ENCODE measurements around the gene TRIM73.
"Not testable (repeated sequence)": the region's sequence is repeated elsewhere in the genome, so short reads cannot be mapped to it uniquely, and the experiment has no call there.

TRIM73 gene

DNA sequence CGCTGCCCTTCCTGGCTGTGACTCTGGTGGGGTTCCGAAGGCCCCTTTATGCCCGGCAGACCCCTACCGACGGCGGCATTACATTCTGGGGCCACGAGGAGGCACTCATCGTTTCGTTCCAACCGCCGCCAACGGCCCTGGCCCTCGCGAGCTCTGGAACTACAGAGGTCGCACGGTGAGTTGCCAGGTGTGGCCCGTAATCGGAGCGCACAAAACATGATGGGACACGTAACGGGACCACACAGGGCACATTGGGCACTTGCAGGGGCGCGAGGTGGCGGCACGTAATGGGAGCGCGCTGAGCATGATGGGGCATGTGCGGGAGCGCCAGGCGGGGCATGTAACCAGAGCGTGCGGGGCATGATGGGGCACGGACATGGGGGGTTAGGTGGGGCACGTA is at the start of gene TRIM73:
TRIM73 (plus strand) TSS at position 301 of the 400 bp plus-strand sequence. CDS start 3,305 bp downstream, outside the sequence.
- not testable (repeated sequence) for H3K27me3 Mint-ChIP-seq; H3K36me3 Mint-ChIP-seq (ENCODE audit: low read depth)

DNA sequence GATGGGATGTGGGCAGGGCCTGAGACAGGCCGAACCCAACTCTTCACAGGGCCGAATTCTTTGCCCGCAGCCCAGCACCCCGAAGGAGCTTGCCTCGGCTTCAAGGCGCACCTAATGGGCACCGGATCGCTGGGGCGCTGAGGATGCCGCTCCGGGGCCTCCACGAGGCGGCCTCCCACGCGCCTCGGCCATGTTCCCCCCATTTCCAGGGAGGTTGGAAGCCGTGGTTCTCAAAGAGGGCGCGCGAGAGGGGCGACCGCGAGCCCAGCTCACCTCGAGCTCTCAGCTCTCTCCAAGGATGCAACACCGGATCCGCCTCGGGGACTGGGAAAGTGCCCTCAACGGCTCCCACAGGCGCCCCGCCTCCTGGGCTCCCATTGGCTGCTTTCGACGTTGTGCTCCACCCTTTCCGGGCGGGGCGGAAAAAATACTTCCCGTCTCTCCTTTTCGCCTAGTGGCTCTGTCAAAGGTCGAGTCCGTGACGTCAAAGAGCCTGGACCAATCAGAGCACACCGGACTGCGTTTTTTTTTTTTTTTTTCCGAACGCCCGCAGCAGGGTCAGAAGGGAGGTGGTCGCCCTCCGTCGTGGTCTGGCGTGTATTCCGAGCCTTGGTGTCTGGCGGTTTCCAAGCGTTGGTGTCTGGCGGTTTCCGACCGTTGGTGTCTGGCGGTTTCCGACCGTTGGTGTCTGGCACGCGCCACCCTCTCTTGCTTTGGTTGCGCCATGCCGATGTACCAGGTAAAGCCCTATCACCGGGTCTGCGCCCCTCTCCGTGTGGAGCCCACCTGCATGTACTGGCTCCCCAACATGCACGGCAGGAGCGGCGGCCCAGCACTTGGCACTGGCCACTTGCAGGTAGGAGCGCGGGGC is 36.5 kb upstream of the TRIM73 start:
- not testable (repeated sequence) for H3K36me3 Mint-ChIP-seq (ENCODE audit: low read depth); H3K27ac Mint-ChIP-seq; H3K4me3 Mint-ChIP-seq; H3K9me3 Mint-ChIP-seq; H3K27me3 Mint-ChIP-seq; H3K4me1 Mint-ChIP-seq (ENCODE audit: low read depth)

More for the DNA sequence above, at the start of gene TRIM73:
- not testable (repeated sequence) for H3K27ac Mint-ChIP-seq; H3K4me1 Mint-ChIP-seq (ENCODE audit: low read depth); H3K9me3 Mint-ChIP-seq; H3K4me3 Mint-ChIP-seq

DNA sequence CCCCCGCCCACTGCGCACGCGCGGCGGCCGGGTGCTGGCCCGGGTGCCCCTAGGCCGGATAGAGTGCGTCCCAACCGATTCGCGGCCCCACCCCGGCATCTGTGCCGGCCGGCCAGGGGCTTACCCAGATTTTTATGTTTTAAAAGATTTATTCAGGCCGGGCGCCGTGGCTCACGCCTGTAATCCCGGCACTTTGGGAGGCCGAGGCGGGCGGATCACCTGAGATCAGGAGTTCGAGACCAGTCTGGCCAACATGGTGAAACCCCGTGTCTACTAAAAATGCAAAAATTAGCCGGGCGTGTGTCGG is 35.9 kb upstream of the TRIM73 start:
- H3K4me1 Mint-ChIP-seq (ENCODE audit: low read depth); H3K27me3 Mint-ChIP-seq; H3K4me3 Mint-ChIP-seq; H3K36me3 Mint-ChIP-seq (ENCODE audit: low read depth); H3K9me3 Mint-ChIP-seq; H3K27ac Mint-ChIP-seq: not testable (repeated sequence)

DNA sequence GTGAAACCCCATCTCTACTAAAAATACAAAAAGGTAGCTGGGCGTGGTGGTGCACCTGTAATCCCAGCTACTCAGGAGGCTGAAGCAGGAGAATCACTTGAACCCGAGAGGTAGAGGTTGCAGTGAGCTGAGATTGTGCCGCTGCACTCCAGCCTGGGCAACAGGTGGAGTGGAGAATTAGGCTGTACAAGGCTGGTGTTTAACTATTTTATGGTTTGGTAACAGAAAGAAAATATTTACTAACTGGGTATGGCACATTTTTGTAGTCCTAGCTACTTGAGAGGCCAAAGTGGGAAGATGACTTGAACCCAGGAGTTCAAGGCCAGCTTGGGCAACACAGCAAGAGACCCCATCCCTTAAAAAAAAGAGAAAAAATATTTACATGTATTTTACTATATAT is 31.4 kb upstream of the TRIM73 start:
- H3K36me3 Mint-ChIP-seq (ENCODE audit: low read depth); H3K27ac Mint-ChIP-seq; H3K4me3 Mint-ChIP-seq; H3K4me1 Mint-ChIP-seq (ENCODE audit: low read depth); H3K27me3 Mint-ChIP-seq; H3K9me3 Mint-ChIP-seq: not testable (repeated sequence)

DNA sequence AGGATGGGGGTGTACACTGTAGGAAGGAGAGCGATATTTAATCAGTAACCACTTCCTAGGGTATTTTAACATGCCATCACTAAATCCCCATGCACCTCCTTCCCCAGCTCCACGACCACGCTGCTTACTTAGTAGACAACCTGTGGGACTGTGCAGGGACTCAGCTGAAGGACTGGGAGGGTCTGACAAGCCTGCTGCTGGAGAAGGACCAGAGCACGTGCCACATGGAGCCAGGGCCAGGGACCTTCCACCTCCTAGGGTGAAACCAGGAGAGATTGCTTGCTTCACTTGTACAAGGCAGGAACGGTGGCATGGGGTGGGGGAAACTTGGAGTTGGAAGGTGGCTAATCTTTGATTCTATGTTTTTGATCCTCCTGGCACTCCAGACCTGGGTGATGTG is 28.8 kb upstream of the TRIM73 start:
- H3K27ac Mint-ChIP-seq; H3K36me3 Mint-ChIP-seq (ENCODE audit: low read depth); H3K27me3 Mint-ChIP-seq; H3K4me3 Mint-ChIP-seq; H3K4me1 Mint-ChIP-seq (ENCODE audit: low read depth); H3K9me3 Mint-ChIP-seq: not testable (repeated sequence)

DNA sequence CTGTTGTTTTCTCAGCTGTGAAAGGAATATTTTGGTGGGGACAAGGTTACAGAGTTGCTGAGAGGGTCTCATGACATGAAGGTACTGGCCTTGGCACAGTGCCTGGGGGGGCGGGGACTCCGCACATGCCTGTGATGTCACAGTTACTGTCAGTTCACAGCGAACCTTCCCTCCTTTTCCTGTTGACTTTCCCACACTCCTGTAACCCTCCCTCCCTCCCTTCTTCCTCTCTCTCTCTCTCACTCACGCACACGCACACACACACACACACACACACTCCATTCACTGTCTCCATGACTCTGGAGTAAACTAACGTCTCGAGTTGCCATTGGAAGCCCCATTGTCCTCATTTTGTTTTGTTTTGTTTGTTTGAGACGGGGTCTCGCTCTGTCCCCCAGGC is 28.1 kb upstream of the TRIM73 start:
- not testable (repeated sequence) for H3K4me3 Mint-ChIP-seq; H3K27ac Mint-ChIP-seq; H3K27me3 Mint-ChIP-seq; H3K36me3 Mint-ChIP-seq (ENCODE audit: low read depth); H3K9me3 Mint-ChIP-seq; H3K4me1 Mint-ChIP-seq (ENCODE audit: low read depth)

DNA sequence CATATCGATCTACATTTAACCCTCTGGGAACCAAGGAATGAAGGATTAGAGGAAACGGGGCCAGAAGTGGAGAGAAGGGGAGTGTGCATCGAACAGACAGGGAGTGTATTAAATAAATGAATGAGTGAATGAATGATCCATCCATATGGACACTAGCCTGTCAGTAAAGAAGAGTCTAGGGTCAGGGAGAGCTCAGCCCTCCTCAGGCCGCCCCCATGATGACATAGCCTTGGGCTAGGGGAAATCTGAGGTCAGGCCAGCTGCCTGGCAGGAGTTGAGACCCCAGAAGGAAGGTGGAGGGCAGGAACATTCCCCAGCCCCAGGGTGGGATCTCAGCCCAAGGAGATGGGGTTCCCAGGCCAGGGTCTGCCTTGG is 21.3 kb upstream of the TRIM73 start:
- H3K9me3 Mint-ChIP-seq; H3K27me3 Mint-ChIP-seq; H3K27ac Mint-ChIP-seq; H3K4me3 Mint-ChIP-seq; H3K4me1 Mint-ChIP-seq (ENCODE audit: low read depth); H3K36me3 Mint-ChIP-seq (ENCODE audit: low read depth): not testable (repeated sequence)

DNA sequence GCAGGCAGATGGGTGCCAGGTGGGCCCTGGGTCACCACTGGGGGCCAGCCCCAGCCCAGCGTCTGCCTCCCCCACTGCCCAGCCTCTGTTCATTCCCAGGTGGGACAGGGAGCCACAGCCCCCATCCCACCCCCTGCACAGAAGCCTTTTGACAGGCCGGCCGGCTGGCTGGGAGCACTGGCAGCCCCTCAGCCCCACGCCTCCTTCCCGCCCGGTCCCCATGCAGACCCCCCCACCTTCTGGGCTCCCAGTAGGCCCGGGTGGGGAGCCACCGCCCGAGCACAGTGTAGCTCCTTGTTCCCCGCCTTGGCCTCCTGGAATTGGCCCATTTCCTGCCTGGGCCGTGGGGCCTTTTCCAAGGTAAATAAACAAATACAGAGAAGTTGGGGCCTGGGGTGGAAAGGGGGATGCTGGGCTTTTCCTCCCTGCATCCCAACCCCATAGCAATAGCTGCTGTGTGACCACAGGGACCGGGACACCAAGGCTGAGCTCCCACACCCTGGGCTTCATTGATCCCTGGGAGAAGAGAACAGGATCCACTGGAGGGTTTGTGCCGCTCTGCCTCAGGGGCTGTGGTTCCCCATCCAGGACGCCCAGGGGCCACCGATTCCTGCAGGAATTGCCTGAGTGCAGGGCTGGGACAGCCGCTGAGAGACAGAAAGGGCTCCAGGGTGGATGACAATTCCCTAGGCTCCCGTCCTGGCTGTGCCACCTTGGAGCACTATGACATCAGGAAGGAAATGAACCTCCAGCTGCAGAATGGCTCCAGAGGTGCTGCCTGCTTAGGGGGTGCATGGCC is 20.7 kb upstream of the TRIM73 start:
- H3K27ac Mint-ChIP-seq; H3K9me3 Mint-ChIP-seq; H3K36me3 Mint-ChIP-seq (ENCODE audit: low read depth); H3K4me3 Mint-ChIP-seq; H3K4me1 Mint-ChIP-seq (ENCODE audit: low read depth); H3K27me3 Mint-ChIP-seq: not testable (repeated sequence)

DNA sequence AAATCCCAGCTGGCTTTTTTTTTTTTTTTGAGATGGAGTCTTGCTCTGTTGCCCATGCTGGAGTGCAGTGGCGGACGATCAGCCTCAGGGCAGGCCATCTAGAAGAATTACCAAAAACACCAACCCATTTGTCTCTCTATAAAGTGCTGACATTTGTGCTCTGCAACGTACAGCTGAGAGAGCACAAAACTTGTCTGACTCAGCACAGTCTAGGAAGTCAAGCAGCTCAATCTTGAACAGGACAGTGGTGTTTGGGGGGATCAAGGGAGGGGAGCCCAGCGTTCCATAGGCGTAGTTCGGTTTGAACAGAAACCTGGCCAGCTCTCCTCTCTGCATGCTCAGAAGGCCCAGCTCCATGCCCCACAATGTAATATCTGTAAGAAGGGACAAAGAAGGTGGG is 2.2 kb upstream of the TRIM73 start:
- H3K27me3 Mint-ChIP-seq; H3K36me3 Mint-ChIP-seq (ENCODE audit: low read depth); H3K9me3 Mint-ChIP-seq; H3K4me1 Mint-ChIP-seq (ENCODE audit: low read depth); H3K4me3 Mint-ChIP-seq; H3K27ac Mint-ChIP-seq: not testable (repeated sequence)

DNA sequence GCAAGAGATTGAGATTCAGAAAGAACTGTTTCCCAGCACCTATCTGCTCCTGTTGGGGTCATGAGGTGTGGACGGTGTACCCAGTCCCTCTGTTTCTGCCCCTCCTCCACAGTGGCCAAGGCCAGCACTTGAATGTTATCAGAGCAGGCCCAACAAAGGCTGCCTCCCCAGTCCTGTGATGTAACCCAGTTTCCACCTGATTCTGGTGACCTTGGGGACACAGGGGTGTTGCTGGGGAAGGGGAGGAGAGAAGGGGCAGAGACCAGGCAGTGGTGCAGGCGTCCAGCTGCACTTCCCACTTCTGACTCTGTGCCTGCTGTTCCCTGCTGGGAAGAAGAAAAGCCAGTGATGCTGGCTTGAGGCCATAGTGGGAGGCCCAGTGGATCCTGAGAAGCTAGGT is 2.4 kb downstream of the TRIM73 start:
- not testable (repeated sequence) for H3K4me1 Mint-ChIP-seq (ENCODE audit: low read depth); H3K9me3 Mint-ChIP-seq; H3K36me3 Mint-ChIP-seq (ENCODE audit: low read depth); H3K4me3 Mint-ChIP-seq; H3K27ac Mint-ChIP-seq; H3K27me3 Mint-ChIP-seq

DNA sequence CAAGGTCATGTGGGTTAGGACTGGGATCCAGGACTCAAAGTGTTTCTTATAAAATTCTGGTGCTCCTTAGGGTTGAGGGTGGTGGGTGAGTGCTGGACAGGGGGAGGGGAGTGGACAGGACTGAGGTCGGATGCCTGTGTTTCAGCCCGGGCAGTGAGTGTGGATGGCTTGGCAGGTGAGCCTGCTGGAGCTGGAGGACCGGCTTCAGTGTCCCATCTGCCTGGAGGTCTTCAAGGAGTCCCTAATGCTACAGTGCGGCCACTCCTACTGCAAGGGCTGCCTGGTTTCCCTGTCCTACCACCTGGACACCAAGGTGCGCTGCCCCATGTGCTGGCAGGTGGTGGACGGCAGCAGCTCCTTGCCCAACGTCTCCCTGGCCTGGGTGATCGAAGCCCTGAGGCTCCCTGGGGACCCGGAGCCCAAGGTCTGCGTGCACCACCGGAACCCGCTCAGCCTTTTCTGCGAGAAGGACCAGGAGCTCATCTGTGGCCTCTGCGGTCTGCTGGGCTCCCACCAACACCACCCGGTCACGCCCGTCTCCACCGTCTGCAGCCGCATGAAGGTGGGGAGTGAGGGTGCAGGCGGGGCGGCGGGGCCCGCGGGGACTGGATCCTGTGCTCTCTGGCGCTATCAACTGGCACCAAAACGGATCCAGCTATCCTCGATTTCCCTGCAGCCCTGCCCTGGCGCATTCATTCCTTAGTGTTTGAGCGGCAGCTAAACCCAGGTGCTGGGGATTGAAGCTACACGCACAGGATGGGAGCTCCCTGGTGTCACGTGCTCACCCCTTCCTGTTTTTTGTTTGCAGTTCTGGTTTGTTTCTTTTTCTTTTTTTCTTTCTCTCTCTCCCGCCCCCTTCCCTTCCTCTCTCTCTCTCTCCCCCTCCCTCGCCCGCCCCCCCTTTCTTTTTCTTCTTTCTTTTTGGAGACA is 3.6 kb downstream of the TRIM73 start:
- H3K4me1 Mint-ChIP-seq (ENCODE audit: low read depth); H3K4me3 Mint-ChIP-seq; H3K36me3 Mint-ChIP-seq (ENCODE audit: low read depth); H3K27me3 Mint-ChIP-seq; H3K9me3 Mint-ChIP-seq; H3K27ac Mint-ChIP-seq: not testable (repeated sequence)

DNA sequence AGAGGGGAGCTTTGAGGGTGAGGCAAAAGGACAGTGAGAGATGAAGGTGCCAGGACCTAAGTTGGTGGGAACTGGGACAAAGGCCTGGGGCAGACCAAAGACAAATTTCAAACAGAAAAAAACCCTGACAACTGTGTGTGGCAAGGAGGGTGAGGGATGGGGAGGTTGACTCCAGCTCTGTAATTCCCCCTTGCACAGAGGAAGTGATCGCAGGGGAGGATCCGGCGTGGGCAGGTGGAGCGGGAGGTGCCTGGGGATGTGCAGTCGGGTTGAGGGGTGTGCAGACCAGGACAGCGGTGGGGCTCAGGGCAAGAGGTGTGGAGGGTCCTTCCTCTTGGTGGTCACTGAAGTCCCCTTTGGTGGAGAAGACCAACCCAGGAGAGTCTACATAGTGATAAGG is 5.1 kb downstream of the TRIM73 start:
- H3K27ac Mint-ChIP-seq; H3K36me3 Mint-ChIP-seq (ENCODE audit: low read depth); H3K4me1 Mint-ChIP-seq (ENCODE audit: low read depth); H3K4me3 Mint-ChIP-seq; H3K27me3 Mint-ChIP-seq; H3K9me3 Mint-ChIP-seq: not testable (repeated sequence)

DNA sequence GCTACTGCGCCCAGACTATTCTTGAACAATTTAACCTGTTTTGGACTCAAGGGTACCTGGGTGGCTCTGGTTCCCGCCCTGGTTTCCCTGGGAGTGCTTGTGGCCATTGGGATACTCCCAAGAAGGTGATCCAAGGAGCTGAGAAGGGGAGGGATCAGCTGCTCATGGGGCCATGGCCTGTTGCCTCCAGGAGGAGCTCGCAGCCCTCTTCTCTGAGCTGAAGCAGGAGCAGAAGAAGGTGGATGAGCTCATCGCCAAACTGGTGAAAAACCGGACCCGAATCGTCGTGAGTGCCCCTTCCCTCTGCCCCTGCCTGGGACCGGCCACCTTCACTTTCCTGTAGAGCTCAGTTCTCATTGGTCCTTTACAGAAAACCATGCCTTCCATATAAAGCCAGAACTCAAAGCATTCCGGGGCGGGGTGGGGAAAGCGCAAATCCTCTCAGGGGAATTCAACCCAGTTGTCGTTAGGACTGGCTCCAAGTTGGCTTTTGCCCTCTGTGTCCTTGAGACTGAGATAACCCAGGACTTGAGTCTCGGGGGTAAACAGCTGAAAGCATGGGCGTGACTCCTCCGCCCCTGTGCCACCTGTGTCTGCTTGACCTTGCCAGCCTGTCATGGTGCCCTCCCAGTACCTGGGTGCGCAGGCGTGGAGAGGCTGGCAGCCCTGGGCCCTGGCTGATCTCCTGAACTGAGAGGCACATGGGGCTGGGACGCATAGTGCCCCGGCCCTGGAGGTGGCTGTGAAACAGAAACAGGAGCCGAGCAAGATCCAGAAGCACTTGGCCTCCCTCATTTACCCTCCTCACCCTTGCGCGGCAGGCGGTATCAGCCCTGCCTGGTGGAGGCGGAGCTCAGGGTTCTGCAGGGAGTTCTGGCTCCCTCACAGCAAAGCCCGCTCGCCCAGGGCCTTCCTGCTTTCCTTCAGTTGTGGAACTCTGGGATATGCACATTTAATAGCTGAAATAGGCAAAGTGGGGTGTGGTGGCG is 8.3 kb downstream of the TRIM73 start:
- not testable (repeated sequence) for H3K27me3 Mint-ChIP-seq; H3K27ac Mint-ChIP-seq; H3K4me3 Mint-ChIP-seq; H3K4me1 Mint-ChIP-seq (ENCODE audit: low read depth); H3K9me3 Mint-ChIP-seq; H3K36me3 Mint-ChIP-seq (ENCODE audit: low read depth)

DNA sequence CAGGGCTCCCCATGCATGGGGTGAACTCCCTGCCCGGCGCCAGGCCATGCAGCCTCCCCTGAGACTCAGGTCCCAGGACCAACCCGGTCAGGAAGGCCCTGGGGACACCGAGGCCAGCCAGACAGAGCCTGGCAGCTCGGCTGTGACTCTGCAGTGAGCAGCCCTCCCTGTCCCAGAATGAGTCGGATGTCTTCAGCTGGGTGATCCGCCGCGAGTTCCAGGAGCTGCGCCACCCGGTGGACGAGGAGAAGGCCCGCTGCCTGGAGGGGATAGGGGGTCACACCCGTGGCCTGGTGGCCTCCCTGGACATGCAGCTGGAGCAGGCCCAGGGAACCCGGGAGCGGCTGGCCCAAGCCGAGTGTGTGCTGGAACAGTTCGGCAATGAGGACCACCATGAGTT is 9.2 kb downstream of the TRIM73 start:
- H3K4me3 Mint-ChIP-seq; H3K36me3 Mint-ChIP-seq (ENCODE audit: low read depth); H3K27ac Mint-ChIP-seq: not testable (repeated sequence)

More for the DNA sequence above, 9.2 kb downstream of the TRIM73 start:
- not testable (repeated sequence) for H3K27me3 Mint-ChIP-seq; H3K9me3 Mint-ChIP-seq; H3K4me1 Mint-ChIP-seq (ENCODE audit: low read depth)

Measured in stimulated activated naive CD8-positive, alpha-beta T cell treated with anti-CD3 and anti-CD28 coated beads, Interleukin-15, Interleukin-2, amounts not matched to agents 100 ng/mL and 50 ng/mL, for 24 hours (primary cell).